SIG-M5 treated with dmso at 0.1 percent for 504 hours (cell line): ENCODE results near the gene TRIM40.

ENCODE experiments used
- DNase-seq: peaks from one replicate; lab custom pipeline; 2025; ENCODE audit not compliant: unreplicated experiment; lab: John Stamatoyannopoulos, UW

Gene TRIM40

GRCh38 chr6:30194797-30195690, 59.1 kb downstream of the TRIM40 start:
- DNase-seq = no peak

GRCh38 chr6:30195951-30196350, 60.0 kb downstream of the TRIM40 start:
- DNase-seq = no peak

GRCh38 chr6:30196376-30196775, 60.4 kb downstream of the TRIM40 start:
- DNase-seq = no peak
